GM19395 (cell line): Measurements from ENCODE around the gene BLVRB.
"Not testable (repeated sequence)": the region's sequence is repeated elsewhere in the genome, so short reads cannot be mapped to it uniquely, and the experiment has no call there.

Experiments used
- ATAC-seq: cut with Tn5 transposase; IDR thresholded peaks from one replicate; pipeline ENCODE4 v1.9.1; 2021; ENCODE audit warnings: mild to moderate bottlenecking, moderate library complexity; ENCODE audit not compliant: unreplicated experiment

BLVRB gene

GRCh38 chr19:40410030-40410389 is 55.5 kb downstream of the BLVRB start:
- ATAC-seq: no peak

GRCh38 chr19:40408598-40408925 is 57.0 kb downstream of the BLVRB start:
- not testable (repeated sequence) for ATAC-seq

DNA sequence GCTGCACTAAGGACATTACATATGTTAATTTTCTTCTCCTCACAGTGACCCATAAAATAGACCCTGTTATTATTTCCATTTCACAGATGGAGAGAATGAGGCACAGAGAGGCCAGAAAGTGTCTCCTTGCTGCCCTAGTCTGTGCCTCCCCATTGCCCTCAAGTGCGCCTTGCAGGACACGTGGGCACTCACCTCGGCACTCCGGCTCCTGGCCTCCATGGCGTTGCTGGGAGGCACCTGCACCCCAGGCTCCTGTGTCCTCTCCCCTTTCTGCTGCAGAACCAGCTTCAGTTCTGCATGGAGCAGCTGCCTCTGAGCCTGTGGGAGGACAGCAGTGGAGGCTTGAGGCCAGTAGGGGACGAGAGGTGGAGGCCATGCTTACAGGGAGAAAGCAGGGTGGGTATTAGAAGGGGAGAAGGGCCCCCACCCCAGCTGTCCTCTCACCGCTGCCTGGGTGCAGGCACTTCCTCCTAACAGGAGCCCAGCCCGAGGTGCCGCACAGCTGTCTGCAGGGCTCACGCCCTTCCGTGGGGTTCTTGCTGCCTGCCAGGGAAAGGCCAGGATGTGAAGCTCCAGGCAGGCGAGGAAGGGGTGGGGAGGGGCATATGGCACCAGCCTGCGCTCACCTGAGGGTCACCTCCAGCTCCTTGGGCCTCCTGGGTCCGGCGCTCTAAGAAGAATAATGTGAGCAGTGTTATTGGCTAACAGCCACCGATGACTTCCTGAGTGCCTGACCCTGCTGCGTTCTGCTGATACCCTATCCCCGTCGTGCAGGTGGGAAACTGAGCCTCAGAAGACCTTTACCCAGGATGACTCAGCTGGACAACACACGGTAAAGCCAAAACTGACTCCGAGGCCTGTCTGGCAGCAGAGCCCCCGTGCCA is 57.6 kb downstream of the BLVRB start:
- no peak for ATAC-seq

- peak; percentile 63 for ATAC-seq
Observed at GRCh38 chr19:40403262-40403984, 62.1 kb downstream of the BLVRB start.

- ATAC-seq: no peak
Observed at GRCh38 chr19:40400559-40400958, 65.0 kb downstream of the BLVRB start.

GRCh38 chr19:40398417-40399131 is 67.0 kb downstream of the BLVRB start:
- ATAC-seq: no peak
